Measurements from ENCODE around the gene DHX57. TPM values are rescaled to one million over a fixed set of nuclear protein-coding genes. Genes with fewer than 3 reads are reported as not detected.

DHX57 gene
- total and polyA plus RNA-seq, 8 donors = 14.7 to 42.8 (median 38.1) TPM

DNA sequence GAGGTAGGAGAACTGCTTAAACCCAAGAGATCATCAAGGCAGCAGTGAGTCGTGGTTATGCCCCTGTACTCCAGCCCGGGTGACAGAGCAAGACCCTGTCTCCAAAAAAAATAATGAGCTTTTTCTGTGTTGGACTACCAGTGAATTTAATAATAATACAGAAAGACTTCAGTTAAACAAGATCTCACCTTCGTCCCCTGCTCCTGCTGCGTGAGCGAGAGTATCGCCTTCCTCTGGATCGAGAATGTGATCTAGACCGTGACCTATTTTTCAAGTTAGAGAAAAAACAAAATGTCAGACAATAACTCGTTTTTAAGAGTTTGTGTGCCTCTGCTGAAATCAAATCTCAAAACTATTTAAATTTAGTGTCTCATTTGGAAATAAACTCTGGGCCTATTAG lies 127.3 kb downstream of the DHX57 start:
- DNase-seq (no peak), ATAC-seq (no peak)
- no peak overlapping the region for H3K4me3 ChIP-seq
- no peaks in the 10 kb centered on the region for H3K9me3 ChIP-seq
- intact Hi-C loops (cut with DNase I) = no loop called here
- no peak overlapping the region for H3K27ac ChIP-seq
- TF ChIP-seq, protein P1, sequence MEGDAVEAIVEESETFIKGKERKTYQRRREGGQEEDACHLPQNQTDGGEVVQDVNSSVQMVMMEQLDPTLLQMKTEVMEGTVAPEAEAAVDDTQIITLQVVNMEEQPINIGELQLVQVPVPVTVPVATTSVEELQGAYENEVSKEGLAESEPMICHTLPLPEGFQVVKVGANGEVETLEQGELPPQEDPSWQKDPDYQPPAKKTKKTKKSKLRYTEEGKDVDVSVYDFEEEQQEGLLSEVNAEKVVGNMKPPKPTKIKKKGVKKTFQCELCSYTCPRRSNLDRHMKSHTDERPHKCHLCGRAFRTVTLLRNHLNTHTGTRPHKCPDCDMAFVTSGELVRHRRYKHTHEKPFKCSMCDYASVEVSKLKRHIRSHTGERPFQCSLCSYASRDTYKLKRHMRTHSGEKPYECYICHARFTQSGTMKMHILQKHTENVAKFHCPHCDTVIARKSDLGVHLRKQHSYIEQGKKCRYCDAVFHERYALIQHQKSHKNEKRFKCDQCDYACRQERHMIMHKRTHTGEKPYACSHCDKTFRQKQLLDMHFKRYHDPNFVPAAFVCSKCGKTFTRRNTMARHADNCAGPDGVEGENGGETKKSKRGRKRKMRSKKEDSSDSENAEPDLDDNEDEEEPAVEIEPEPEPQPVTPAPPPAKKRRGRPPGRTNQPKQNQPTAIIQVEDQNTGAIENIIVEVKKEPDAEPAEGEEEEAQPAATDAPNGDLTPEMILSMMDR (IDR thresholded peaks at IDR 0.05) = no peak
- no peaks in the 10 kb centered on the region for H3K27me3 ChIP-seq
- H3K4me1 ChIP-seq = peaks cover 14 to 69% of the 10 kb centered on the region in 2 donors
- peaks cover 0 to 65% of the 10 kb centered on the region in 2 donors for H3K36me3 ChIP-seq

DNA sequence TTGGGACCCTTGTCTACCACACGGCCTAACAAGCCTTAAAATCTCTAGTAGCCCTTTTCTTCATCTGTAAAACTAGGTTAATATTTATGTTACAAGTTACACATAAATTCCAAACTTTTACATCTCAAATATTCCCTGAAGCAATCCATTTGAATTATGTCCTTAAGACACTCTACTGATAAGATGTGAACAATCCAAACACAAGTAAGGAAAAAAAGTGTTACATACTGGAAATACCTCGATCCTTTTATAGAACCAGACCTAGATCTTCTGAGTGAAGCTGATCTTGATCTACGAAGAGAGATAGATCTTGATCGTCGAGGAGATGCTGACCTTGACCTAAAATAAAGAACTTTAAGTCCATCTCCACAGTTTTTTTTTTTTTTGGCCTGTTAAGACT lies 127.9 kb downstream of the DHX57 start:
- no peaks in the 10 kb centered on the region for H3K27me3 ChIP-seq
- no peak for ATAC-seq
- TF ChIP-seq, protein P1 (IDR thresholded peaks at IDR 0.05) = no peak
- H3K4me1 ChIP-seq = peaks cover 14 to 70% of the 10 kb centered on the region in 2 donors
- intact Hi-C loops (cut with DNase I) = no loop called here
- H3K4me3 ChIP-seq = no peak overlapping the region
- H3K27ac ChIP-seq = no peak overlapping the region
- no peak for DNase-seq
- H3K9me3 ChIP-seq = no peaks in the 10 kb centered on the region
- H3K36me3 ChIP-seq = peaks cover 0 to 71% of the 10 kb centered on the region in 2 donors

Other genes starting within 250 kb of the DHX57 start
- 10 to 100 TPM; 12.8 to 21.3 TPM for gene GALM, start 209.8 kb downstream of the DHX57 start, total RNA-seq
- gene GALM, start 209.8 kb downstream of the DHX57 start, polyA plus RNA-seq (ENCODE audit: insufficient read length in 6 of 6) = 10 to 100 TPM; 21.2 to 33.6 (median 25.8) TPM
- gene SRSF7, start 124.6 kb downstream of the DHX57 start, total RNA-seq = 100 to 1,000 TPM in 1 of 2 donors, 10 to 100 TPM in 1; 83.3 to 139 TPM
- 100 to 1,000 TPM; 227 to 290 (median 233) TPM for gene SRSF7, start 124.6 kb downstream of the DHX57 start, polyA plus RNA-seq (ENCODE audit: insufficient read length in 6 of 6)
- 10 to 100 TPM; 12.4 to 13.0 TPM for gene GEMIN6, start 97.7 kb downstream of the DHX57 start, total RNA-seq
- gene GEMIN6, start 97.7 kb downstream of the DHX57 start, polyA plus RNA-seq (ENCODE audit: insufficient read length in 6 of 6) = 10 to 100 TPM; 17.0 to 22.3 (median 18.2) TPM
- gene MORN2, start within 50 bp of the DHX57 start, total RNA-seq = 10 to 100 TPM; 14.8 to 15.1 TPM
- 10 to 100 TPM; 28.0 to 36.9 (median 35.8) TPM for gene MORN2, start within 50 bp of the DHX57 start, polyA plus RNA-seq (ENCODE audit: insufficient read length in 6 of 6)
- gene ARHGEF33, start 13.9 kb upstream of the DHX57 start, total RNA-seq = 1 to 10 TPM in 1 of 2 donors, under 1 TPM in 1; 0.82 to 1.2 TPM
- gene ARHGEF33, start 13.9 kb upstream of the DHX57 start, polyA plus RNA-seq (ENCODE audit: insufficient read length in 6 of 6) = 1 to 10 TPM; 2.4 to 4.1 (median 3.4) TPM
- gene SOS1, start 245.1 kb upstream of the DHX57 start, total RNA-seq = 10 to 100 TPM; 31.3 to 36.6 TPM
- gene SOS1, start 245.1 kb upstream of the DHX57 start, polyA plus RNA-seq (ENCODE audit: insufficient read length in 6 of 6) = 10 to 100 TPM; 57.8 to 69.2 (median 62.1) TPM